ENCODE results near the gene FOXA3.

The FOXA3 gene

DNA sequence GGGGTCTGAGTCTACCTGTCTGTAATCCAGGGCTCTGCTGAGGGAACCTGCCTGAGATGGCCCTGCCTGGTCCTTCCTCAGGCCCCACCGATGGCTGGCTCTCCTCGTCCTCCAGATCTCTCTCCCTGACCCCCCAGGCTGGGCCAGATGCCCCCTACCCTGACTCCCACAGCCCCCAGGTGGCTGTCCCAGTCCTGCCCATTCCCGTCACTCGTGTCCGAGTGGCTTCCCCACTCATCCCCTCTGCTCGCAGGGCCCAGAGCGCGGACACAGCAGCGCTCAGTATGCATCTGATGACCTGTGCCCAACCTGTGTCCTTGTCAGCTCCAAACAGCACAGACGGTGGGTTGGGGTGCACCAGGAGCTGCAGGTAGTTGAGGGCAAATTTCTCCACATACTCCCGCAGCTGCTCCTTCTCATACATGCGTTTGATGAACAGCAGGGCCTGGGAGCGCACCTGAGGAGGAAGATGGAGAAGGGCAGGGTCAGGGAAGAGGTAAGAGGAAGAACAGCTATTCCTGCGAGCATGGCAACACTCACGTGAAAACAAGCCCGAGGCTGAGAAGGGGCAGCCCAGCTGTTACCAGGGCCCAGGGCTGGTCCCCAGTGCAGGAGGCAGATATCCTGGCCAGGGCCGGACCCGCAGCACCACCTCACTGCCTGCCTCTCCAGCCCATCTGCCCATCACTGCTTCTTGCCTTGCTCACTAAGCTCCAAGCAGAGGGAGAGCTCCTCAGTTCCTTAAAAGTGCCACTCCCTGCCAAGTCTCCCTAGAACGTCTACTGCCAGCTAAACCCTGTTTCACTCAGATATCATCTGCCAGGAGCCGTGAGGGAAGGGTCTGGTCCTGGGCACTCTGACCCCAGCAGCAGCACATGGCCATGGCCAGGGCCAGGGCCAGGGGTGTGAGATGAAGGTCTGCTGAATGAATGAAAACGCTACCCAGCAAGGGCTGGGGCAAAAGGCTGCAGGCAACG lies 37.9 kb upstream of the FOXA3 start (continued):
- TF ChIP-seq, protein P1, sequence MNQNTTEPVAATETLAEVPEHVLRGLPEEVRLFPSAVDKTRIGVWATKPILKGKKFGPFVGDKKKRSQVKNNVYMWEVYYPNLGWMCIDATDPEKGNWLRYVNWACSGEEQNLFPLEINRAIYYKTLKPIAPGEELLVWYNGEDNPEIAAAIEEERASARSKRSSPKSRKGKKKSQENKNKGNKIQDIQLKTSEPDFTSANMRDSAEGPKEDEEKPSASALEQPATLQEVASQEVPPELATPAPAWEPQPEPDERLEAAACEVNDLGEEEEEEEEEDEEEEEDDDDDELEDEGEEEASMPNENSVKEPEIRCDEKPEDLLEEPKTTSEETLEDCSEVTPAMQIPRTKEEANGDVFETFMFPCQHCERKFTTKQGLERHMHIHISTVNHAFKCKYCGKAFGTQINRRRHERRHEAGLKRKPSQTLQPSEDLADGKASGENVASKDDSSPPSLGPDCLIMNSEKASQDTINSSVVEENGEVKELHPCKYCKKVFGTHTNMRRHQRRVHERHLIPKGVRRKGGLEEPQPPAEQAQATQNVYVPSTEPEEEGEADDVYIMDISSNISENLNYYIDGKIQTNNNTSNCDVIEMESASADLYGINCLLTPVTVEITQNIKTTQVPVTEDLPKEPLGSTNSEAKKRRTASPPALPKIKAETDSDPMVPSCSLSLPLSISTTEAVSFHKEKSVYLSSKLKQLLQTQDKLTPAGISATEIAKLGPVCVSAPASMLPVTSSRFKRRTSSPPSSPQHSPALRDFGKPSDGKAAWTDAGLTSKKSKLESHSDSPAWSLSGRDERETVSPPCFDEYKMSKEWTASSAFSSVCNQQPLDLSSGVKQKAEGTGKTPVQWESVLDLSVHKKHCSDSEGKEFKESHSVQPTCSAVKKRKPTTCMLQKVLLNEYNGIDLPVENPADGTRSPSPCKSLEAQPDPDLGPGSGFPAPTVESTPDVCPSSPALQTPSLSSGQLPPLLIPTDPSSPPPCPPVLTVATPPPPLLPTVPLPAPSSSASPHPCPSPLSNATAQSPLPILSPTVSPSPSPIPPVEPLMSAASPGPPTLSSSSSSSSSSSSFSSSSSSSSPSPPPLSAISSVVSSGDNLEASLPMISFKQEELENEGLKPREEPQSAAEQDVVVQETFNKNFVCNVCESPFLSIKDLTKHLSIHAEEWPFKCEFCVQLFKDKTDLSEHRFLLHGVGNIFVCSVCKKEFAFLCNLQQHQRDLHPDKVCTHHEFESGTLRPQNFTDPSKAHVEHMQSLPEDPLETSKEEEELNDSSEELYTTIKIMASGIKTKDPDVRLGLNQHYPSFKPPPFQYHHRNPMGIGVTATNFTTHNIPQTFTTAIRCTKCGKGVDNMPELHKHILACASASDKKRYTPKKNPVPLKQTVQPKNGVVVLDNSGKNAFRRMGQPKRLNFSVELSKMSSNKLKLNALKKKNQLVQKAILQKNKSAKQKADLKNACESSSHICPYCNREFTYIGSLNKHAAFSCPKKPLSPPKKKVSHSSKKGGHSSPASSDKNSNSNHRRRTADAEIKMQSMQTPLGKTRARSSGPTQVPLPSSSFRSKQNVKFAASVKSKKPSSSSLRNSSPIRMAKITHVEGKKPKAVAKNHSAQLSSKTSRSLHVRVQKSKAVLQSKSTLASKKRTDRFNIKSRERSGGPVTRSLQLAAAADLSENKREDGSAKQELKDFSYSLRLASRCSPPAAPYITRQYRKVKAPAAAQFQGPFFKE (tag by site-specific recombination; IDR thresholded peaks at IDR 0.05; ENCODE audit: borderline replicate concordance) = no peak
- TF ChIP-seq ZNF223 (tag by site-specific recombination; IDR thresholded peaks at IDR 0.05) = no peak
- TF ChIP-seq ZNF202 (tag by site-specific recombination; IDR thresholded peaks at IDR 0.05; ENCODE audit: borderline replicate concordance) = no peak
- no peak for TF ChIP-seq GFI1B (tag by site-specific recombination; IDR thresholded peaks at IDR 0.05)
- TF ChIP-seq ZNF843 (tag by site-specific recombination; IDR thresholded peaks at IDR 0.05) = no peak

DNA sequence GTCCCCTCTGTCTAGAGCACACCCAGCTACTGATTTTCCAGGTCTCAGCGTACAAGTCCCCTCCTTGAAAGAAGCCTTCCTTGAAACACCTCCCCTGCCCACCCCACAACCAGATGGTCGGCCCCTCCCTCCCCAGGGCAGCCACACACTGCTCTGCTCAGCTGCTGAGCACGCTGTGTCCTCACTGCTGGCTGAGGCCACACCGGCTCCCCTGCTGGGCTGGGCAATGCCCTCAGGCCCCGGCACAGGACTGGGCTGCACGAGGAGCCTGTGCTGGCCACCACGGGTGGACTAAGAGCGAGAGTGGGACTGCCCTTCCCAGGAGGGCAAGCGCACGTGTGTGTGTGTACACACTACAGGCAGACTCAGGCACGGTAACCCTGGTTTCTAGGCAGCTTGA lies 37.2 kb upstream of the FOXA3 start:
- Histone ChIP-seq H3K27ac (ENCODE audit: extremely low read depth, low read depth, low read length) (peak overlapping the region; percentile 4; the same call in 1 of the 2 replicates), H3K9me3 (ENCODE audit: control insufficient read depth, insufficient read depth, low read depth, low read length) (no peaks in the 10 kb centered on the region), H3K4me3 (ENCODE audit: low read depth, low read length) (no peak overlapping the region), H3K4me1 (ENCODE audit: control insufficient read depth, insufficient read depth, low read length) (no peaks in the 10 kb centered on the region), H3K36me3 (ENCODE audit: control insufficient read depth in 2 of 2, insufficient read depth in 1 of 2, low read length in 2 of 2) (peaks cover 13 to 93% of the 10 kb centered on the region in 2 experiments; a peak in 2 of 3 replicates)
- POLR2A ChIA-PET = interaction anchor here (1.2 to 1.6 kb wide), 2 partner anchors 36 to 54 kb away, joined by 3 read pairs; partner anchors contain the start of gene SYMPK
- TF ChIP-seq, protein P1 (tag by site-specific recombination; IDR thresholded peaks at IDR 0.05; ENCODE audit: borderline replicate concordance) = no peak
- TF ChIP-seq ZNF324 (tag by site-specific recombination; IDR thresholded peaks at IDR 0.05) = no peak
- CTCF ChIA-PET = interaction anchor here (0.9 to 4.1 kb wide), 3 partner anchors 10 to 55 kb away, joined by 5 to 35 read pairs (median 12); no protein-coding TSS in a partner anchor

DNA sequence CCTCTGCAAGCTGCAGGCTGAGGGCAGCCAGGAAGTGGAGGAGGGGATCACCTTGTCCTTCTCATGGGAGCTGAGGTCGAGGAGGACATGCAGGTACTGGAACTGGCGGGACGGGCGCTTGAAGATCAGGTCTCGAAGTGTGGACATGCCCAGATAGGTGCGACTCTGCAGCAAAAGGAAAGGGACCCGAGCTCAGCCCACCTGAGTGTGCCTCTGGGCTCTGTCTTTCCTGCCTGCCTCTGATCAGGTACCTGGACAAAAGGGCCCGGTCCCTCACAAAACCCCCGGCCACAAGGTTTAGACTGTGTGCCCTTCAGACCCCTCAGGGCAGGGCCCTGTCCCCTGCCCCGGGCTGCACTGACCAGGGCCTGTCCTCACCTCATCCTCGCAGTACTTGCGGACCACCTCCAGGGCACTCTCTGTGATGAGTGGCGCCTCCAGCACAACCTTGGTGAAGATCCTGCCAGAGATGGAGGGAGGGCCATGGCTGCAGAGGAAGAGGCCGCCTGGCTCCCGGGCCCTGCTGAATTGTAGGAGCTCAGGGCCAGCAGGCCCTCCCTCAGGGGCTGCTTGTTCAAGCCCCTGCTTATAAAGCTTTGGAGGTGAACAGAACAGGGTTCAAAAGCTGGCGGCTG lies 36.5 kb upstream of the FOXA3 start:
- Histone ChIP-seq H3K27ac (ENCODE audit: extremely low read depth, low read depth, low read length) (no peak overlapping the region), H3K36me3 (ENCODE audit: control insufficient read depth in 2 of 2, insufficient read depth in 1 of 2, low read length in 2 of 2) (peaks cover 20 to 96% of the 10 kb centered on the region in 2 experiments; a peak in 2 of 3 replicates), H3K9me3 (ENCODE audit: control insufficient read depth, insufficient read depth, low read depth, low read length) (no peaks in the 10 kb centered on the region), H3K4me3 (ENCODE audit: low read depth, low read length) (no peak overlapping the region), H3K4me1 (ENCODE audit: control insufficient read depth, insufficient read depth, low read length) (no peaks in the 10 kb centered on the region)
- POLR2A ChIA-PET = interaction anchor here (1.0 to 1.6 kb wide), 3 partner anchors 10 to 54 kb away, joined by 3 to 6 read pairs (median 3); partner anchors contain the start of gene SYMPK
- TF ChIP-seq KLF16 (tag by site-specific recombination; IDR thresholded peaks at IDR 0.05) (no peak), ZNF777 (tag by site-specific recombination; IDR thresholded peaks at IDR 0.05; ENCODE audit: borderline replicate concordance) (no peak), BCL11B (tag by site-specific recombination; IDR thresholded peaks at IDR 0.05; ENCODE audit: low read depth) (no peak), ZNF654 (tag by site-specific recombination; IDR thresholded peaks at IDR 0.05; ENCODE audit: low read depth) (no peak), ZSCAN30 (tag by site-specific recombination; IDR thresholded peaks at IDR 0.05) (no peak), ZFP3 (tag by site-specific recombination; IDR thresholded peaks at IDR 0.05; ENCODE audit: low read depth) (no peak)
- CTCF ChIA-PET = interaction anchor here (3.4 to 4.1 kb wide), 2 partner anchors 10 to 55 kb away, joined by 12 to 35 read pairs; no protein-coding TSS in a partner anchor

All from HEK293 (cell line).